Transverse colon (tissue), 4 donors: Measurements from ENCODE around the gene MYO16.

Experiments used
- CTCF ChIP-seq, 5 experiments: fragments of 200-600 bp in 3 of 5; fragments of 450-650 bp in 2 of 5; sonication (generic) in 3 of 5; IDR thresholded peaks; 1 replicate in 2 of 5; 2 replicates in 3 of 5; pipeline ENCODE4 v1.5.1; 2016 to 2017; ENCODE audit warnings: antibody characterized with exemption in 5 of 5, inconsistent platforms in 3 of 5, mild to moderate bottlenecking in 2 of 5, moderate library complexity in 1 of 5
- EP300 ChIP-seq: sonication (generic); formaldehyde crosslinking; IDR thresholded peaks from one replicate; pipeline ENCODE4 v1.6.1; 2017; ENCODE audit warnings: antibody characterized with exemption, low read depth
- POLR2A ChIP-seq: fragments of 450-650 bp; IDR thresholded peaks from one replicate; pipeline ENCODE4 v1.6.1; 2016; ENCODE audit warnings: antibody characterized with exemption, mild to moderate bottlenecking, moderate library complexity
- POLR2AphosphoS5 ChIP-seq, 3 donors: sonication (generic); formaldehyde crosslinking; IDR thresholded peaks; one replicate each; pipeline ENCODE4 v1.6.1; 2016; ENCODE audit warnings: antibody characterized with exemption in 3 of 3

GRCh38 chr13:108962654-108963053, 333.2 kb downstream of the MYO16 start:
- TF ChIP-seq CTCF (IDR thresholded peaks at IDR 0.05) (no peak), POLR2AphosphoS5 (IDR thresholded peaks at IDR 0.05) (no peak), POLR2A (no peak), EP300 (no peak)
